Measurements from ENCODE around the gene LIPJ.

LIPJ gene

GRCh38 chr10:88620441-88620840, 33.9 kb downstream of the LIPJ start:
- TF ChIP-seq CTCF (conservative IDR thresholded peaks at IDR 0.05; ENCODE audit: low read depth, low read length) = no peak

DNA sequence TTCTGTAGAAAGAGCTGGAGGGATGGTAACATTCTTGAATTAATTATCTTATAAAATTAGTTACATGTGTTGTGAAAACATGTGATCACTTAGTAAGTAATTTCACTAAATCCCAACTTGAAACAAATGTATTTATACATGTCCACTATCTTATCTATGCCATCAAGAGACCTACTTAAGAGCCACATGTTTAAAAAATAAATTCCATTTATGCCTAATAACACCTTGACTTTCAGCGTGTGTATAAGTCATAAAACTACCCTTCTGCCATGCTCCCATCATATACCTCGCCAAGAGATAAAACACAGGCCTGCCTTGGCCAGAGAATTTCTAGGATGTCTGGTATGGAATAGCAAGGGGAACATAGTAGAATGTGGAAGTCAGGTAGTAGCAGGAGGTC, 37.3 kb downstream of the LIPJ start:
- Histone ChIP-seq H3K27ac (no peak overlapping the region), H3K4me3 (IDR thresholded peaks at IDR 0.05; ENCODE audit: insufficient read depth, low read depth, low read length) (no peak overlapping the region), H3K4me2 (no peak overlapping the region), H2AFZ (ENCODE audit: low read depth) (no peak overlapping the region), H3K9ac (no peak overlapping the region), H3K79me2 (ENCODE audit: insufficient read depth, low read depth) (no peaks in the 10 kb centered on the region), H3K4me1 (ENCODE audit: low read depth, poor library complexity, severe bottlenecking) (no peaks in the 10 kb centered on the region), H4K20me1 (ENCODE audit: insufficient read depth) (no peaks in the 10 kb centered on the region), H3K36me3 (ENCODE audit: insufficient read depth) (no peaks in the 10 kb centered on the region), H3K27me3 (ENCODE audit: insufficient read depth, low read depth) (no peaks in the 10 kb centered on the region)
- TF ChIP-seq CTCF (conservative IDR thresholded peaks at IDR 0.05; ENCODE audit: low read depth, low read length) = no peak

More at GRCh38 chr10:88620441-88620840, 33.9 kb downstream of the LIPJ start:
- H3K79me2 ChIP-seq (ENCODE audit: insufficient read depth, low read depth) = no peaks in the 10 kb centered on the region
- H3K27ac ChIP-seq = no peak overlapping the region
- no peak overlapping the region for H3K4me2 ChIP-seq
- H4K20me1 ChIP-seq (ENCODE audit: insufficient read depth) = no peaks in the 10 kb centered on the region
- no peak overlapping the region for H2AFZ ChIP-seq (ENCODE audit: low read depth)
- no peaks in the 10 kb centered on the region for H3K27me3 ChIP-seq (ENCODE audit: insufficient read depth, low read depth)
- H3K4me1 ChIP-seq (ENCODE audit: low read depth, poor library complexity, severe bottlenecking) = peaks cover 10% of the 10 kb centered on the region
- no peak overlapping the region for H3K9ac ChIP-seq
- no peaks in the 10 kb centered on the region for H3K36me3 ChIP-seq (ENCODE audit: insufficient read depth)
- no peak overlapping the region for H3K4me3 ChIP-seq (IDR thresholded peaks at IDR 0.05; ENCODE audit: insufficient read depth, low read depth, low read length)

- no peaks in the 10 kb centered on the region for H3K4me1 ChIP-seq (ENCODE audit: low read depth, poor library complexity, severe bottlenecking)
- H3K9ac ChIP-seq = no peak overlapping the region
- H3K79me2 ChIP-seq (ENCODE audit: insufficient read depth, low read depth) = no peaks in the 10 kb centered on the region
- no peak overlapping the region for H3K4me3 ChIP-seq (IDR thresholded peaks at IDR 0.05; ENCODE audit: insufficient read depth, low read depth, low read length)
- H3K27ac ChIP-seq = no peak overlapping the region
- no peak overlapping the region for H2AFZ ChIP-seq (ENCODE audit: low read depth)
- H4K20me1 ChIP-seq (ENCODE audit: insufficient read depth) = no peaks in the 10 kb centered on the region
- no peaks in the 10 kb centered on the region for H3K36me3 ChIP-seq (ENCODE audit: insufficient read depth)
- no peak for TF ChIP-seq CTCF (conservative IDR thresholded peaks at IDR 0.05; ENCODE audit: low read depth, low read length)
- no peak overlapping the region for H3K4me2 ChIP-seq
- H3K27me3 ChIP-seq (ENCODE audit: insufficient read depth, low read depth) = no peaks in the 10 kb centered on the region
Measured at GRCh38 chr10:88624840-88625239, 38.3 kb downstream of the LIPJ start.

- Histone ChIP-seq H3K9ac (no peak overlapping the region), H3K27ac (no peak overlapping the region), H3K36me3 (ENCODE audit: insufficient read depth) (no peaks in the 10 kb centered on the region), H3K4me2 (no peak overlapping the region), H3K4me1 (ENCODE audit: low read depth, poor library complexity, severe bottlenecking) (peaks cover 20% of the 10 kb centered on the region), H3K4me3 (IDR thresholded peaks at IDR 0.05; ENCODE audit: insufficient read depth, low read depth, low read length) (no peak overlapping the region), H4K20me1 (ENCODE audit: insufficient read depth) (no peaks in the 10 kb centered on the region), H3K79me2 (ENCODE audit: insufficient read depth, low read depth) (no peaks in the 10 kb centered on the region), H2AFZ (ENCODE audit: low read depth) (no peak overlapping the region), H3K27me3 (ENCODE audit: insufficient read depth, low read depth) (no peaks in the 10 kb centered on the region)
- TF ChIP-seq CTCF (conservative IDR thresholded peaks at IDR 0.05; ENCODE audit: low read depth, low read length) = no peak
Measured at GRCh38 chr10:88640186-88640585, 53.6 kb downstream of the LIPJ start.
